T-helper 17 cell (primary cell): ENCODE data around the gene USP11. TPM values are rescaled to one million over a fixed set of nuclear protein-coding genes. Genes with fewer than 3 reads are reported as not detected.
A peak's percentile ranks its signal among the peaks of the same experiment; 100 is the strongest.

Source experiments
- ATAC-seq: fragments of 150-1000 bp; cut with Tn5 transposase; 2 replicates; pipeline ENCODE4 v1.10.0; 2021; ENCODE audit warnings: mild to moderate bottlenecking, moderate library complexity
- DNase-seq, 3 donors: peaks; one replicate each; pipeline versions ENCODE4 v3.0.0 to v3.0.0-alpha.2; 2020 to 2021
- H3K9me3 ChIP-seq: one replicate; pipeline ENCODE4 v1.7.0; 2013; ENCODE audit warnings: low read length, mild to moderate bottlenecking; ENCODE audit not compliant: control insufficient read depth, poor library complexity, severe bottlenecking
- H3K27ac Mint-ChIP-seq: one replicate; pipeline ENCODE4 v1.8.0; 2022; ENCODE audit warnings: mild to moderate bottlenecking, moderate library complexity, mixed read lengths
- H3K27me3 Mint-ChIP-seq: one replicate; pipeline ENCODE4 v1.8.0; 2022; ENCODE audit warnings: mixed read lengths
- H3K36me3 Mint-ChIP-seq: one replicate; pipeline ENCODE4 v1.8.0; 2022; ENCODE audit warnings: low read depth, mixed read lengths
- H3K4me1 Mint-ChIP-seq: one replicate; pipeline ENCODE4 v1.8.0; 2022; ENCODE audit warnings: mild to moderate bottlenecking, mixed read lengths
- H3K4me3 Mint-ChIP-seq: one replicate; pipeline ENCODE4 v1.8.0; 2022; ENCODE audit warnings: mild to moderate bottlenecking, moderate library complexity, mixed read lengths
- total RNA-seq, 4 donors: library from RNA in 2 of 4; stranded (reverse) in 2 of 4; gene quantifications; one replicate each; pipeline ENCODE4 v1.2.3 and lab custom pipeline; 2022 to 2026

Gene USP11
- total RNA-seq, 2 donors from 2014 or later, result 42.0 to 42.9 TPM

DNA sequence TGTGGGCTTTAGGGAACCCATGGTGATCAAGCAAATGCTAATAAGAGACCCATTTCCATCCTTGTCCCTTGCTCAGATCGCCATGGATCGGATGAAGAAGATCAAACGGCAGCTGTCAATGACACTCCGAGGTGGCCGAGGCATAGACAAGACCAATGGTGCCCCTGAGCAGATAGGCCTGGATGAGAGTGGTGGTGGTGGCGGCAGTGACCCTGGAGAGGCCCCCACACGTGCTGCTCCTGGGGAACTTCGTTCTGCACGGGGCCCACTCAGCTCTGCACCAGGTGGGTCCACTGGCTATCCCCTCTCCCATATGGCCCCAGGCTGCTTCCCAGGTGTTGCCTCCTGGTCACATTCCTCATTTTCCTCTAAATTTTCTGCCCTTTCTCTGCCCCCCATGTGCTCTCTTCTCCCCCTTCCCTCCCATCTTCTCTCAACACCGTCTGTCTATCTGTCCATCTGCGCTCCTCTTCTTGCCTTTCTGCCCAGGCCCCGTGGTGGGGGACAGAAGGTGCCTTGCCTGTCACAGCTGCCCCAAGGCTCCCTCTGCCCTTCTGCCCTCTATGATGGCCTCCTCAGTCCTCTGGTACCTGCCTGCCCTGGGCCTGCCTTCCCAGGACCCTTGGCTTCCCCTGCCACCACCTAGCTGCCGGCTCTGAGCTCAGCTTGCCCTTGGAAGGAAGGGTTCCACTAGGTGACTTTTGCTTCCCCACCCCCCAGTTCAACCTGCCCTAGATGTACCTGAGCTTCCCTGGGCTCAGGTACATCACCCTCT is 9.1 kb upstream of the USP11 start:
- Mint-ChIP-seq H3K4me1 (peaks cover 24% of the 10 kb centered on the region), H3K36me3 (peaks cover under 1% of the 10 kb centered on the region), H3K27ac (peak overlapping the region; percentile 73), H3K27me3 (no peaks in the 10 kb centered on the region), H3K4me3 (peak overlapping the region; percentile 44)
- DNase-seq (no peak), ATAC-seq (no peak)
- no peaks in the 10 kb centered on the region for H3K9me3 ChIP-seq

DNA sequence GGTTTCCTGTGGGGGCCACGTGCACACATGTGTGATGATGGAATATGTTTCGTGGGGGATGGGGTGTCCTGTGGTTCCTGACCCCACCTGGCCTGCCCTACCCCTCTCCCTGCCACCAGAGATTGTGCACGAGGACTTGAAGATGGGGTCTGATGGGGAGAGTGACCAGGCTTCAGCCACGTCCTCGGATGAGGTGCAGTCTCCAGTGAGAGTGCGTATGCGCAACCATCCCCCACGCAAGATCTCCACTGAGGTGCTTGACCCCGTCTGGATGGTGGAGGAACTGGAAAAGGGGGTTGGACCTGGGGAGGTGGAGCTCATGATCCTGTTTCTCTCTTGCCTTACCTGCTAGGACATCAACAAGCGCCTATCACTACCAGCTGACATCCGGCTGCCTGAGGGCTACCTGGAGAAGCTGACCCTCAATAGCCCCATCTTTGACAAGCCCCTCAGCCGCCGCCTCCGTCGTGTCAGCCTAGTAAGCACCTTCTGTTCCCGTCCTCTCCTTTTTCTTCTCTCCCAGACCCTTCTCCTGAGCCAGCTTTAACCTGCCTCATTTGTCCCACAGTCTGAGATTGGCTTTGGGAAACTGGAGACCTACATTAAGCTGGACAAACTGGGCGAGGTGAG is 8.4 kb upstream of the USP11 start:
- ATAC-seq, result no peak
- peaks cover 23% of the 10 kb centered on the region for H3K4me1 Mint-ChIP-seq
- H3K4me3 Mint-ChIP-seq, result no peak overlapping the region
- no peak for DNase-seq
- H3K27ac Mint-ChIP-seq, result peak overlapping the region; percentile 73
- peaks cover 2% of the 10 kb centered on the region for H3K36me3 Mint-ChIP-seq
- no peaks in the 10 kb centered on the region for H3K9me3 ChIP-seq
- H3K27me3 Mint-ChIP-seq, result no peaks in the 10 kb centered on the region

DNA sequence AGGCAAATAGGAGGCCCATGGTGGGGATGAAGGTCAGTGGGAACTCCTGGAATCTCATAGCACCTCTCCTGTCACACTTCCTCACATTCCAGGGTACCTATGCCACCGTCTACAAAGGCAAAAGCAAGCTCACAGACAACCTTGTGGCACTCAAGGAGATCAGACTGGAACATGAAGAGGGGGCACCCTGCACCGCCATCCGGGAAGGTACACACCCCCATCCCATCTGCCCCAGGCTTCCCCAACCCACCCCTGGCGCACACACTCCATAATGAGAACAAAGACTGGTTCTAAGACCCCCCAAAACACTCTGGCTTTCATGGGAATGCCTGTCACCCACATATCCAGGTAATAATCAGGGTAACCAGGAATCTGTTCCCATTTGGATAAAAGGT is 7.9 kb upstream of the USP11 start:
- Mint-ChIP-seq H3K4me1 (peaks cover 18% of the 10 kb centered on the region), H3K36me3 (peaks cover 2% of the 10 kb centered on the region), H3K27ac (no peak overlapping the region), H3K27me3 (no peaks in the 10 kb centered on the region), H3K4me3 (no peak overlapping the region)
- DNase-seq (no peak), ATAC-seq (no peak)
- H3K9me3 ChIP-seq, result no peaks in the 10 kb centered on the region

DNA sequence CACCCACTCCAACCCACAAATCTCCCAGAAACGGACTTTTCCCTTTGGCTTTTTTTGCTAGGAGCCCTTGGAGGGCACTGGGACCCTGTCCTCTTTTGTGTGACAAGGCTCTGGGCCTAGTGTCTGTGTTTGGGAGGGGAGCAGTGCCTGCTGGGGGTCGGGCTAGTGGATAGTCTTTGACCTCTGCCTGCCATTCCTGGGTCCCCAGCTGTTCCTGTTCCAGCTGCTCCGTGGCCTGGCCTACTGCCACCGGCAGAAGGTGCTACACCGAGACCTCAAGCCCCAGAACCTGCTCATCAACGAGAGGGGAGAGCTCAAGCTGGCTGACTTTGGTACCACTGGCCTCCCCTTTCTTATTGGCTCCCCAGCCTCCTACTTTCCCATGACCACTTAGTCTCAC is 6.7 kb upstream of the USP11 start:
- Mint-ChIP-seq H3K27me3 (no peaks in the 10 kb centered on the region), H3K36me3 (peaks cover 2% of the 10 kb centered on the region), H3K4me1 (peaks cover 6% of the 10 kb centered on the region), H3K4me3 (peak overlapping the region; percentile 59), H3K27ac (peak overlapping the region; percentile 27)
- no peak for DNase-seq
- H3K9me3 ChIP-seq, result no peaks in the 10 kb centered on the region
- no peak for ATAC-seq

DNA sequence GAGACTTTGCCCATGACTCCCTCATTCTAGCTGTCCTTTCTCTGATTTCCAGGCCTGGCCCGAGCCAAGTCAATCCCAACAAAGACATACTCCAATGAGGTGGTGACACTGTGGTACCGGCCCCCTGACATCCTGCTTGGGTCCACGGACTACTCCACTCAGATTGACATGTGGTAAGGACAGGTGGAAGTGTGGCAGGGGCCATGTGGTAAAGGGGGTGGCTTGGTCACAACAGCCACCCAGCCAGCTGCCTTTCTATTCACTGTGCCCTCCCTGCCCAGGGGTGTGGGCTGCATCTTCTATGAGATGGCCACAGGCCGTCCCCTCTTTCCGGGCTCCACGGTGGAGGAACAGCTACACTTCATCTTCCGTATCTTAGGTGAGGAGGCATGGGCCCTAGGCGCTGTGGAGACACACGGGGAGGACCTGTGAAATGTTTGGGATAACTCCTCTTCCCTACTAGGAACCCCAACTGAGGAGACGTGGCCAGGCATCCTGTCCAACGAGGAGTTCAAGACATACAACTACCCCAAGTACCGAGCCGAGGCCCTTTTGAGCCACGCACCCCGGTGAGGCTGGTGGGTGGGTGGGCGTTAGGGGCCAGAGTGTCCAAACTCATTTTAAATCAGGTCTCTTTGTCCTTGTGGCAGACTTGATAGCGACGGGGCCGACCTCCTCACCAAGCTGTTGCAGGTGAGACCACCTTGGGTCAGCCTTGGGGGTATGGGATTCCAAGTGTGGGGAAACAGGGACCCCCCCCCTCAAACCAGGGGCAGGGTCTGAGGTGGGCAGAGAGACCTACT is 6.1 kb upstream of the USP11 start:
- DNase-seq, result no peak
- H3K4me1 Mint-ChIP-seq, result peaks cover 6% of the 10 kb centered on the region
- peak overlapping the region; percentile 27 for H3K27ac Mint-ChIP-seq
- no peak for ATAC-seq
- H3K9me3 ChIP-seq, result no peaks in the 10 kb centered on the region
- peak overlapping the region; percentile 59 for H3K4me3 Mint-ChIP-seq
- H3K36me3 Mint-ChIP-seq, result peaks cover 2% of the 10 kb centered on the region
- no peaks in the 10 kb centered on the region for H3K27me3 Mint-ChIP-seq

DNA sequence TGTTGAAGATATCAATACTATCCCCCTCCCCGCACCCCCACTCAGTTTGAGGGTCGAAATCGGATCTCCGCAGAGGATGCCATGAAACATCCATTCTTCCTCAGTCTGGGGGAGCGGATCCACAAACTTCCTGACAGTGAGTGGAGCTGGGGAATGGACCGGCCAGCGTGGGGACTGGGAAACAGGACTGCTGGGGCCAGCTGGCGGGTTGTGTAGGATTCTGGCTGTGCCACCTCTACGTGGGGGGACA is 5.5 kb upstream of the USP11 start:
- peaks cover 2% of the 10 kb centered on the region for H3K36me3 Mint-ChIP-seq
- no peak overlapping the region for H3K4me3 Mint-ChIP-seq
- no peak overlapping the region for H3K27ac Mint-ChIP-seq
- peaks cover 3% of the 10 kb centered on the region for H3K4me1 Mint-ChIP-seq
- no peaks in the 10 kb centered on the region for H3K9me3 ChIP-seq
- ATAC-seq (no peak), DNase-seq (no peak)
- H3K27me3 Mint-ChIP-seq, result no peaks in the 10 kb centered on the region

DNA sequence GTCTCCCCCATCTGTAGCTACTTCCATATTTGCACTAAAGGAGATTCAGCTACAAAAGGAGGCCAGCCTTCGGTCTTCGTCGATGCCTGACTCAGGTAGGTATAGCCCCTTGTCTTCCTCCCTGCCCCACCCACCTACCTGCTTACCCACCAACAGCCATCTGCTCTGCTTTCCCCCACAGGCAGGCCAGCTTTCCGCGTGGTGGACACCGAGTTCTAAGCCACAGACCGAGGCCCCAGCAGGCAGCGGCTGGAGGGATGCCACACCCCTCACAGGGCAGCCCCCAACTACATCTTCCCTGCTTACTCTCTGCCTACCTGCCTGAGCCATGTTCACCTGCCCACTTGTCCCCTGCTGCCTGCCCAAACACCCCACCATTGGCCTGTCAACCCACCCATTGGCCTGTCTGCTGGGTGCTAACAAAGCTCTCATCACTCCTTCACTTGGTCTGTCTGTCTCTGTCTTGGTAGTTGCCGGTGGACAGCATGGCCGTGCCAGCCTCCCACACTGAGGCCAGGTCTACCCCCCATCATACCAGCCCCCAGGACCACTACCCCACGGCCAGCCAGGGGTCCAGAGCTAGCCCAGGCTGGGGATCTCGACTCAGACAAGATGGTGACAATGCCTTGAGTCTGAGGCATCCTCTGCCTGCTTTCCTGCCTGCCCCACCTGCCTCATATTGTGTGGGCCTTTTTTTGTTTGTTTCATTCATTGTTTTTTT is 4.1 kb upstream of the USP11 start:
- peaks cover 2% of the 10 kb centered on the region for H3K36me3 Mint-ChIP-seq
- no peak overlapping the region for H3K4me3 Mint-ChIP-seq
- peak overlapping the region; percentile 53 for H3K27ac Mint-ChIP-seq

DNA sequence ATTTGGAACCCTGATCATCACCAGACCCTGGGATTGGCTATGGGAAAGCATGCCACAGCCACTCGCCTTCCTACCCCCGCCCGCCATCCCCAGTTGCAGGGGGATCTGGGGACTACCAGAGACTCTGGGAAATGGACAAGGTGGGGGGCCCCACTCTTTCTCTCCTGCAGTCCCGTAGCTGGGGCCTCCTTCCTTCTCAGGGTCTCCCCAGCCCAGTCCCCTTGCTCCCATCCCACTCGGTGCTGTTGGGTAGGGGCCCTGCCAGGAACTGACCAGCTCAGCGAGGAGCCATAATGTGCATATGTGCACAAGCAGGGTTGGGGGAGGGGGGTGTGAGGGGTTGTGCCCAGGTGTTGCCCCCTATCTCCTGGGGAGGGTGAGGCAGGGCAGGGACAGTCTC is 3.4 kb upstream of the USP11 start:
- Mint-ChIP-seq H3K4me1 (peaks cover 3% of the 10 kb centered on the region), H3K27ac (no peak overlapping the region), H3K4me3 (no peak overlapping the region), H3K36me3 (peaks cover 2% of the 10 kb centered on the region), H3K27me3 (no peaks in the 10 kb centered on the region)
- DNase-seq (no peak), ATAC-seq (no peak)
- no peaks in the 10 kb centered on the region for H3K9me3 ChIP-seq

More for the DNA sequence above, 4.1 kb upstream of the USP11 start:
- Mint-ChIP-seq H3K4me1 (peaks cover 3% of the 10 kb centered on the region), H3K27me3 (no peaks in the 10 kb centered on the region)
- H3K9me3 ChIP-seq, result no peaks in the 10 kb centered on the region
- ATAC-seq (no peak), DNase-seq (no peak)

DNA sequence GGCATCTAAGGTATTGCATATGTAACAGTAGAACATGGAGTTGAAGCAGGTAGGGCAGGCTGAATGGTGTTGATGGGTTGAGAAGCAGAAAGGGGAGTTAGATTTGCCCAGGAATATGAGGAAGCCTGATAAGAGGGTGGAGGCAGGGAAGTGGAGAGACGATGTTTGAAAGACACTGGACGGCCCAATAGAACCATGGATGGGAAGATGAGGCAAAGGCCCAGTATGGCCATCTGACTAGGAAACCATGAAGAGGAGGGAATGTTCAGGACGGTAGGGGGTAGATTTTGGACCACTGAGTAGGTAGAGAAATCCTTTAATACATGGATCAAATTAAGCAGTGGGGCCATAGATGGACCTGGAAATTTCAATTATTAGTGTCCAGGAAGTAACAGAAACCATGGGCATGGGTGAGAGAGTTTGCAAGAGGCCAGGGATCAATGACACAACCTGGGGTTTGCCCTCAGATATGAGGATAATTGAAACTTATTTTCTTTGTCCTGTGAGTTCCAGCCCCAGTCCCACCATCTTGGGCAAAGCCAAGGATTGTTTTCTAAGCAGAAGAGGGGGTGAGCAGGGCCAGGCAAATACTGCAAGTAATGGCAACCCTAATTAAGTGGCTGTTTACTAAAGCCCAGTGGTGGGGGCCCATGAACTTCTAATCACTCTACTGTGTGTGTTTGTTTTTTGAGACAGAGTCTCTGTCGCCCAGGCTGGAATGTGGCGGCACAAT is 2.5 kb upstream of the USP11 start:
- DNase-seq (no peak), ATAC-seq (no peak)
- Mint-ChIP-seq H3K27ac (peak overlapping the region; percentile 27), H3K36me3 (peaks cover 2% of the 10 kb centered on the region), H3K4me1 (peaks cover 6% of the 10 kb centered on the region), H3K4me3 (peak overlapping the region; percentile 66), H3K27me3 (no peaks in the 10 kb centered on the region)
- no peaks in the 10 kb centered on the region for H3K9me3 ChIP-seq

DNA sequence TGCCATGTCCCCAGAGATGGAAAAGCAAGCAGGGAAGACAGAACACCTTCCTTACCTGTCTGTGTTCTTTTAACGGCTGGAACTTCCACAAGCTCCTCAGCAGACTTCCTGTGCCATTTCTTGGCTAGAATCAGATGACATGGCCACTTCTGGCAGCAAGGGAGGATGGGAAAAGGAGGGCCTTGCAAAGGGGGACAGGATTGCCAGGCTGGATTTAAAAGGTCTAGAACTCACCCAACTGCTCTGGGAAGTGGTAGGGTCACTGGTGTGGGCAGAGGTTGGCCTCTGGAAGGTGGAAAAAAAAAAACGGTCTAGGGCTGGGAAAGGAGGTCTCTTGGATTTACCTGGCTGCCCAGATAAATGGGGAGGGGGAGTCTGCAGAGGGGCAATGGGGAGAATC is 1.6 kb upstream of the USP11 start:
- DNase-seq (no peak), ATAC-seq (no peak)
- Mint-ChIP-seq H3K27me3 (no peaks in the 10 kb centered on the region), H3K4me3 (peak overlapping the region; percentile 12), H3K27ac (peak overlapping the region; percentile 27), H3K36me3 (peaks cover 2% of the 10 kb centered on the region), H3K4me1 (peaks cover 12% of the 10 kb centered on the region)
- H3K9me3 ChIP-seq, result no peaks in the 10 kb centered on the region

DNA sequence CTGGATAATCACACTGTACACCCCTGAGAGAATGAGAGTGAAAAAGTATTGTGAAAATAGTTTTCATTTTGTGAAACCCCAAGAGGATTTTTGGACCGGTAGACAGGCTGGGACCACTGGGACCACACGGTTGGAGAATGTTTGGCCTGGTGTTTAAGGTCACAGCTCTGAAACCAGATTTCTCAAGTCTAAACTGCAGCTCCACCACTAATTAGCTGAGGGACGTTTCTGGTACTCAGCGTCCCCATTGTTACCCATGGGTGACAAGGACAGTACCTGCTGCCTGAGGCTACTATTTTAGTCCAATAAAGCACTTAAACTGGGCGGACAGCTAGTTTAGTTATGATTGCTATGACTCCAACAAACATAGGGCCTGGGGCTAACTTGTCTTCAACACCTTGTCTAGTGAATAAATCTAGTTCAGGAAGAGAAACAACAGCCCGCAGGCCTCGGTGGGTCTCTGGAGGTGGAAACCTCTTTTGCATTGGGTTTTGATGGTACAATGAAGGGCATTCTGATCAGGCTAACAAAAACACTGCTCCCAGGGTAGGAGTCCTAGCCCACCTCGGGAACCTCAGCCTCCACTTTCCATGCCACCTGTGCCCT is 509 bp upstream of the USP11 start:
- Mint-ChIP-seq H3K4me3 (peak overlapping the region; percentile 93), H3K27ac (peak overlapping the region; percentile 97), H3K4me1 (peaks cover 12% of the 10 kb centered on the region), H3K27me3 (no peaks in the 10 kb centered on the region), H3K36me3 (peaks cover 2% of the 10 kb centered on the region)
- no peaks in the 10 kb centered on the region for H3K9me3 ChIP-seq
- ATAC-seq (no peak), DNase-seq (no peak)

DNA sequence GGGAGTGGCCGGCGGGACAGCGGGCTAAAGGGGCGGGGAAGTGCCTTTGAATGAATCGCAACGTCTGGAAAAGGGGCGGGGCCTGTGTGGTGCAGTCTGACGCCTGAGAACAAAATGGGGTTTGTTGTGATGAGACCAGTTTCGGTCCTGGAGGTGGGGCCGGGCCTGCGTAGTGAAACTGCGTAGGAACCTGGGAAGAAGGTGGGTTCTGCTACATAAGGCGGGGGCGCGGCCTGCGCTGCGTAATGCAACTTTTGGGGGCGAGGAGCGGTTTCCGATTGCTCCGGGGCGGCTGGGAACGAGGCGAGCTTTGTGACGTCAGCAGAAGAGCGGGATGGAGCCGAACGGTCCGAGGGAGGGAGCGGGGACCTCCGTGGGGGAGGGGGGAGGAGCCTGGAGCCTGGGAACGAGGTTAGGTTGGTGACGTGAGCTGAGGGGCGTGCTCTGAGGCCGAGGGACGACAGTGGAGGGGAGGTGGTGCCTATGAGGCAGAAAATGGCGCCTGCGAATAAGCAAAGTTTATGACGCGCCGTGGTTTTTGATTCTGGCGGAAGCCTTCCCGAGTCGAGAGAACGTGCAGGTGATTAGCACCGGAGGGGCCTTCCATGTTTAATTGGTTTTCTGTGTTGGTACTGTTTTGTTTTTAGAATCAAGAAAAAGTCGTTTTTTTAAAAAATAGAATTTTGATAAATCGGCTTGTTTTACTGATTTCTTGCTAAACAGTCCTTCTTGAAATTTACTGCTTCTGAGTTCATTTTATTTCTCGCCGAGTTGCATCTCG is 714 bp downstream of the USP11 start:
- DNase-seq, result peak; percentile 81 to 91 (median 84)
- ATAC-seq, result peak; percentile 88
- Mint-ChIP-seq H3K36me3 (peaks cover 2% of the 10 kb centered on the region), H3K27me3 (no peaks in the 10 kb centered on the region), H3K4me1 (peaks cover 12% of the 10 kb centered on the region), H3K27ac (peak overlapping the region; percentile 97), H3K4me3 (peak overlapping the region; percentile 93)
- no peaks in the 10 kb centered on the region for H3K9me3 ChIP-seq
